Activated naive CD8-positive, alpha-beta T cell (primary cell): ENCODE measurements around the gene KRTAP10-3.
"Not testable (repeated sequence)": the region's sequence is repeated elsewhere in the genome, so short reads cannot be mapped to it uniquely, and the experiment has no call there.

ENCODE experiments used
- H3K27ac Mint-ChIP-seq: one replicate; pipeline ENCODE4 v1.8.0; 2021; ENCODE audit warnings: mixed read lengths
- H3K27me3 Mint-ChIP-seq: one replicate; pipeline ENCODE4 v1.8.0; 2021; ENCODE audit warnings: mixed read lengths
- H3K36me3 Mint-ChIP-seq: one replicate; pipeline ENCODE4 v1.8.0; 2021; ENCODE audit warnings: mixed read lengths
- H3K4me1 Mint-ChIP-seq: one replicate; pipeline ENCODE4 v1.8.0; 2021; ENCODE audit warnings: low read depth, mixed read lengths
- H3K4me3 Mint-ChIP-seq: one replicate; pipeline ENCODE4 v1.8.0; 2021; ENCODE audit warnings: mild to moderate bottlenecking, mixed read lengths
- H3K9me3 Mint-ChIP-seq: one replicate; pipeline ENCODE4 v1.8.0; 2021; ENCODE audit warnings: low read depth, mixed read lengths

Gene KRTAP10-3

GRCh38 chr21:44593598-44594405 lies 35.2 kb upstream of the KRTAP10-3 start:
- peak overlapping the region; percentile 54 for H3K27ac Mint-ChIP-seq
- H3K9me3 Mint-ChIP-seq = peaks cover 5% of the 10 kb centered on the region
- H3K27me3 Mint-ChIP-seq = no peaks in the 10 kb centered on the region
- H3K4me1 Mint-ChIP-seq = peaks cover 4% of the 10 kb centered on the region
- H3K4me3 Mint-ChIP-seq = no peak overlapping the region
- H3K36me3 Mint-ChIP-seq = peaks cover 2% of the 10 kb centered on the region

DNA sequence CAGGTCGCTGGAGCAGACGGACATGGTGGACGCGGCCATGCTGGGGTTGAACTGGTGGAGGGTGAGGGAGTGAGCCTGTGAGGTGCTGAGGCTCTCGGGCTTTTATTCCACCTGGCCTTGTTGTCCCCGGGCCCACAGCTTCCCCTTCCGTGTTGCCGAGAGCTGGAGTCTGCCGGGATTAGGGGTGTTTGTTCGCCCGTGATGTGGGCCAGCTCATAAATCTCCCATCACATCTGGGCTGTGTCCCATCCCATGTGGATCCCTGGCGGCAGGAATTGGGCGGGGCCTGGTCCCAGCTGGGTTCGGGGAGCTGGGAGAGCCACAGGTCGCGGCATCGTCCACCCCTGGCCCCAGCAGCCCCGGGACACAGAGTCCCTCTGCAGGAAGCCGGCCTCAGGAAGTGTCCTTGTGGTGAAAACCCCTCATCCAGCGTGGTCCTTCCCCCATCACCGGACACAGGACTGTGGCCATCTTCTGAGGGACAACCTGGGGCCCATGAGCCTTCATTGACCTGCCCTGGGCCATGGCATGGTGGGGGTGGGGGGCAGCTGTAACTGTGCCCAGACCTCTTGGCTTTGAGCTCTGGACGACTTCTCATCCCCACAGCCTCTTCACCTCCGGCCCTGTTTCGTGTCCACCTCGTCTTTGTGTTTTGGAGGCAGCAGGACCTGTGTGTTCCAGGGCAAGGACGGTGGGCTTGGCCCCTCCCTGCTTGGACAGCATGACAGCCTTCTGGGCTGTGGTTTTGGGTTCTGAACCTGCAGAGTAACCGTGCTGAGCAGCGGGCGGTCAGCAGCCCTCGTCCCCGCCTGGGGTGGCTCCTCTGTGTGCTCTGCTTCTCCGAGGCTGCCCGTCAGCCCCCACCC lies 34.1 kb upstream of the KRTAP10-3 start, which contains the start of gene KRTAP10-6:
Gene KRTAP10-6 (minus strand): TSS at position 60 of the 866 bp plus-strand sequence. CDS start 21 bp downstream, at position 39.
- Mint-ChIP-seq H3K4me1 (peaks cover 4% of the 10 kb centered on the region), H3K27ac (no peak within 1 kb of the TSS), H3K4me3 (no peak within 1 kb of the TSS), H3K36me3 (no peaks in the 10 kb centered on the region), H3K9me3 (no peaks in the 10 kb centered on the region), H3K27me3 (no peaks in the 10 kb centered on the region)

- not testable (repeated sequence) for H3K4me1 Mint-ChIP-seq, H3K36me3 Mint-ChIP-seq, H3K27me3 Mint-ChIP-seq, H3K9me3 Mint-ChIP-seq, H3K27ac Mint-ChIP-seq, H3K4me3 Mint-ChIP-seq
Measured at GRCh38 chr21:44591801-44592130, 33.2 kb upstream of the KRTAP10-3 start.

DNA sequence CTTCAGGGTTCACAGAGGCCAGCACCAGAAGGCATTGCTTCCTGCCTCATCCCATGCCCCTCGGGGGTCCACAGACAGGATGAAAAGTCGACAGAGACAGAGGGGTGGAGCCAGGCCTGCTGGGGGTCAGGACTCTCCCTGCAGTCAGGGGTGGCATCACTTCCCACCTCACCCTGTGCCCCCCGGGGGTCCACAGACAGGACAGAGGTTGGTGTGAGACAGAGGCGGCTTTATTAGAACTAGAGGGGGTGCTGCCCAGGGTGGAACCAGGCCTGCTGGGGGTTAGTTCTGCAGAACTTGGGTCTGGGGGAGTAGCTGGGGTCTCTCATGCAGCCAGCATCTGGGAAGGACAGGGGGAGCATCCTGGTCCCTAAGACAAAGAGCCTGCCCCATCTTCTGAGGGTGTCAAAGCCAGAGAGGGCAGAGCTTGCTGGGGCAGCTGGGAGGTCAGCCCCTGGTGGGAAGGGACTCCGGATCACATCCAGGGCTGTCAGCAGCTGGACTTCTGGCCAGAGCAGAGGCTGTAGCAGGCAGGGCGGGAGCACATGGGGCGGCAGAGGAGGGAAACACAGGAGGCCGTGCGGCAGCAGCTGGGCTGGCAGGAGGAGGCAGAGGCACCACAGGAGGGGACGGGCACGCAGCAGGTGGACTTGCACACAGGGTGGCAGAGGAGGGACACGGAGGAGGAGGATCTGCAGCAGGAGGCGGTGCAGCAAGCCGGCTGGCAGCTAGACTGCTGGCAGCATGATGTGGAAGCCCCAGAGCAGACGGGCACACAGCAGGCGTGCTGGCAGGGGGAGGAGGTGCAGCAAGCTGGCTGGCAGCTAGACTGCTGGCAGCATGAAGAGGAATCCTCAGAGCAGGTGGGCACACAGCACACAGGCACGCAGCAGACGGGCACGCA lies 32.6 kb upstream of the KRTAP10-3 start:
- H3K4me3 Mint-ChIP-seq, H3K27ac Mint-ChIP-seq, H3K4me1 Mint-ChIP-seq, H3K9me3 Mint-ChIP-seq, H3K27me3 Mint-ChIP-seq, H3K36me3 Mint-ChIP-seq: not testable (repeated sequence)

DNA sequence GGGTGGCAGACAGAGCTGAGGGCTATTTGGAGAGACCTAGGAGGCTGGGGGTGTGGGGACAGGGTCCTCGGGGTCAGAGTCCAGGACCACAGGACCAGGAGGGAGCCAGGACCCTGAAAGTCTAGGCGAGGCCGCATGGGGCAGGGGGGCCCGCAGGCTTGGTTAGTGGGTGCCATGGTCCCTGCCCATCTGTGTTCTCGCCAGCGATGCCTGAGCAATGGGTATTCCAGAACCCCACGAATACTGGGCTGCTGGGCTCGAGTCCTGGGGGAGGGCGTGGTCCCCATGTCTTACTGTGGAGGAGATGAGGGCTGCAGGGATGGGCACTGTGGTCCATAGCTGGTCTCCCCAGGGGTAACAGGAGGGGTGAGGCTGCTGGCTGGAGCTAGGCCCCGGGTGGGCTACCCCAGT lies 31.7 kb upstream of the KRTAP10-3 start:
- Mint-ChIP-seq H3K27ac (no peak overlapping the region), H3K4me1 (peaks cover 5% of the 10 kb centered on the region), H3K9me3 (no peaks in the 10 kb centered on the region), H3K27me3 (no peaks in the 10 kb centered on the region), H3K36me3 (peaks cover 3% of the 10 kb centered on the region), H3K4me3 (no peak overlapping the region)

DNA sequence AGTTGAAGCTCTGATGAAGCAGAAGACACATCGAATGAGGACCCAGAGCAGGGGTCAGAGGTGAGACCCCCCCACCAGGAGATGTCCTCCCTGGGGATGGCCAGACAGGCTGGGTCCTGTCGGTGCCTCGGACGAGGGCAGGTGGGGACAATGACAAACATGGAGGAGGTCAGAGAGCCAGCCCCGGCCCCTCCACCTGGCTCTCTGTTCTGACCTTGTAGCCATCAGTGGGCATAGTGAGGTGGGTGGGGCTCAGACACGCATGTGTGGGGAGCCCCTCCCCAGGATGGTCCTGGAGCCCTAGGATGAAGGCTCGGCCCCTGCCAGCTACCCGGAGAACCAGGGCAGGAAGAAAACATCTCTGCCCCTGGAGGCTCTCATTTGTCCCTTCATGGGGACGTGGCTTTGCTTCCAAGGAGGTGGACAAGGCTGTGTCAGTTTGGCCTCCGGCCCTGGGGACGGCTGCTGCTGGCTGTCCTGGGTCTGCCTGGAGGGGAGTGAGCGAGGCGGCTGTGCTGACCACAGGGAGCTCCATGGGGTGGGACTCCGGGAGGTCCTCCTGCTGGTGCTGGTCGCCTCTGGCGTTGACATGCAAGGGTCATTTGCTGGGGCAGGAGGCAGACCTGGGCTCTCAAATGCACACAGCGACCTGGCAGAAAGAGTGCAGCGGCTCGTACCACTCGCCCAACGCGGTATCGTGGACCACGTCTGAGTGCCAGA lies 31.2 kb upstream of the KRTAP10-3 start:
- Mint-ChIP-seq H3K4me3 (no peak overlapping the region), H3K9me3 (no peaks in the 10 kb centered on the region), H3K27ac (no peak overlapping the region), H3K36me3 (peaks cover 3% of the 10 kb centered on the region), H3K27me3 (no peaks in the 10 kb centered on the region), H3K4me1 (peaks cover 5% of the 10 kb centered on the region)

- no peaks in the 10 kb centered on the region for H3K27me3 Mint-ChIP-seq
- peaks cover 3% of the 10 kb centered on the region for H3K36me3 Mint-ChIP-seq
- no peaks in the 10 kb centered on the region for H3K9me3 Mint-ChIP-seq
- no peak overlapping the region for H3K4me3 Mint-ChIP-seq
- H3K4me1 Mint-ChIP-seq = peaks cover 9% of the 10 kb centered on the region
- H3K27ac Mint-ChIP-seq = no peak overlapping the region
Measured at GRCh38 chr21:44589094-44589493, 30.5 kb upstream of the KRTAP10-3 start.

DNA sequence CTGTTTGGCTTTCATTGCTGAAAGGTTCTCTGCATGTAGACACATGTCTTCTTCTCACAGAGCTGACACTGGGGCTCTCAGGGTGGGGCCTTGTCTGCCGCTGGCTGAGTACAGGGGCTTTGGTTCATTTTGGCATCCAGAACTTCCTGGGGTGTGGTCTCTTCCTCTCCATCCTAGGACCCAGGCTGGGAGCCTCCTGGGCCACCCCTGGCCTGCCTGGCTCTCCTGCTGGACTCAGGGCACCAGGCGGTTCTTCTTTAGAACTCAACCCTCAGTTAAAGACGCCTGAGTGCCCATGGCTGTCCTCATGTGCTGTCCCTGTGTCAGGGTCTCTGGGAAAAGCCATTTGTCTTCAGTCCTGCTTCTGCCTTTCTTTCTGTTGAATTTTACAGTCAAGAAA lies 27.3 kb upstream of the KRTAP10-3 start:
- Mint-ChIP-seq H3K4me1 (peaks cover 28% of the 10 kb centered on the region), H3K36me3 (peaks cover 6% of the 10 kb centered on the region), H3K4me3 (no peak overlapping the region), H3K27ac (no peak overlapping the region), H3K9me3 (peaks cover 4% of the 10 kb centered on the region), H3K27me3 (no peaks in the 10 kb centered on the region)

DNA sequence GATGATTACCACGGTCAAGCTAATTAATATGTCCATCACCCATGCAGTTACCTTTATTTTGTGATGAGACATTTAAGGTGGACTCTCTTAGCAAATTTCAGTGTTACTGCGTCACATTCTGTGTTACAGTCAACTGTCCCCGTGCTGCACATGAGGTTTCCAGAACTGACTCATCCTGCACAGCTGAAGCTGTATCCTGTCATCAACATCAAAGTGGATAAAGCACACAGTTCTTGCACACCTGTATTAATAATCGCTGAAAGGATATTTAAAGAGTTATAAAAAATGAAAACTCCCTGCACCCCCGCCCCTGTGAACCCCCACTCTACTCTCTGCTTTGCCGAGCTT lies 25.2 kb upstream of the KRTAP10-3 start:
- Mint-ChIP-seq H3K4me3 (no peak overlapping the region), H3K27ac (no peak overlapping the region), H3K36me3 (peaks cover 6% of the 10 kb centered on the region), H3K4me1 (peaks cover 29% of the 10 kb centered on the region), H3K9me3 (peaks cover 4% of the 10 kb centered on the region), H3K27me3 (no peaks in the 10 kb centered on the region)

GRCh38 chr21:44583089-44583799 lies 24.6 kb upstream of the KRTAP10-3 start:
- H3K9me3 Mint-ChIP-seq = peaks cover 4% of the 10 kb centered on the region
- H3K36me3 Mint-ChIP-seq = peaks cover 6% of the 10 kb centered on the region
- H3K4me1 Mint-ChIP-seq = peaks cover 29% of the 10 kb centered on the region
- no peaks in the 10 kb centered on the region for H3K27me3 Mint-ChIP-seq
- H3K27ac Mint-ChIP-seq = no peak overlapping the region
- no peak overlapping the region for H3K4me3 Mint-ChIP-seq

- H3K9me3 Mint-ChIP-seq = peaks cover 7% of the 10 kb centered on the region
- H3K27ac Mint-ChIP-seq = no peak overlapping the region
- H3K4me3 Mint-ChIP-seq = no peak overlapping the region
- peaks cover 29% of the 10 kb centered on the region for H3K4me1 Mint-ChIP-seq
- peaks cover 6% of the 10 kb centered on the region for H3K36me3 Mint-ChIP-seq
- no peaks in the 10 kb centered on the region for H3K27me3 Mint-ChIP-seq
Measured at GRCh38 chr21:44582055-44582454, 23.5 kb upstream of the KRTAP10-3 start.

DNA sequence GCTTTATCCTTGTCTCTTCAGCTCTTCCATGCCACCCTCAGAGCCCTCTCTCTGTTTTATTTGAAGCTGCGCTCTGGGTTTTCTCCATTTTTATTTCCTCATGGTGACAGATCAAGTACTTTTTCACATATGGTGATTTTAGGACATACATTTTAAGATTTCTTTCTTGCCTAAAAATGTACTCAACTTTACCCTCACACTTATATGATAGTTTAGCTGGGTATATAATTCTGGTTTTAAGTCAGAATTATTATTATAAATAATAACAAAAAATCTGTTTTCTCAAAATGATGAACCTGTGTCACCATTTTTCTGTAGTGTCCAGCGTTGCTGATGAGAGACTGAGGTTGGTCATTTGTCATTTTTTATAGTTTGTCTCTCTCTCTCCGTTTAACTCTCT lies 22.6 kb upstream of the KRTAP10-3 start:
- Mint-ChIP-seq H3K4me3 (no peak overlapping the region), H3K9me3 (peaks cover 13% of the 10 kb centered on the region), H3K4me1 (peaks cover 29% of the 10 kb centered on the region), H3K36me3 (peaks cover 10% of the 10 kb centered on the region), H3K27ac (peak overlapping the region; percentile 46), H3K27me3 (no peaks in the 10 kb centered on the region)

- H3K4me3 Mint-ChIP-seq, H3K36me3 Mint-ChIP-seq, H3K27me3 Mint-ChIP-seq: not testable (repeated sequence)
- peaks cover 13% of the 10 kb centered on the region for H3K9me3 Mint-ChIP-seq
- H3K27ac Mint-ChIP-seq = peak within 1 kb of the TSS; percentile 46
- peaks cover 29% of the 10 kb centered on the region for H3K4me1 Mint-ChIP-seq
Measured at GRCh38 chr21:44580231-44580821, 21.7 kb upstream of the KRTAP10-3 start, which contains the start of gene KRTAP10-5. Gene KRTAP10-5 (minus strand): TSS chr21:44580604. CDS start chr21:44580578, 26 bp downstream.
